ENCODE results near the gene PDCD4. TPM values are rescaled to one million over a fixed set of nuclear protein-coding genes. Genes with fewer than 3 reads are reported as not detected.

The PDCD4 gene
- total RNA-seq (2022; extraction: Qiagen RNA extraction; ENCODE audit: low read depth): 26.2 to 35.9 TPM (median 31.7 TPM) in 5 replicates

GRCh38 chr10:110871298-110872084, at the start of gene PDCD4:
PDCD4 (plus strand) TSS chr10:110871928; CDS start chr10:110876028, 4,100 bp downstream.

GRCh38 chr10:110918643-110919348, 47.1 kb downstream of the PDCD4 start, which contains the start of gene BBIP1:
BBIP1 (minus strand) TSS chr10:110919180; CDS start chr10:110918157, 1,023 bp downstream.

GRCh38 chr10:110919349-110919931, 47.7 kb downstream of the PDCD4 start, which contains the start of gene SHOC2:
SHOC2 (plus strand) TSS chr10:110919604; CDS start chr10:110964359, 44,755 bp downstream.

Other genes starting within 250 kb of the PDCD4 start
- 1.6 to 2.7 TPM (median 2.4 TPM) in 5 replicates for gene RBM20, start 227.6 kb upstream of the PDCD4 start, total RNA-seq (2022; extraction: Qiagen RNA extraction; ENCODE audit: low read depth)
- gene BBIP1, start 47.3 kb downstream of the PDCD4 start, total RNA-seq (2022; extraction: Qiagen RNA extraction; ENCODE audit: low read depth): 31.8 to 79.4 TPM (median 37.2 TPM) in 5 replicates
- 11.8 to 24.1 TPM (median 19.5 TPM) in 5 replicates for gene SHOC2, start 47.7 kb downstream of the PDCD4 start, total RNA-seq (2022; extraction: Qiagen RNA extraction; ENCODE audit: low read depth)
- gene ADRA2A, start 205.1 kb downstream of the PDCD4 start, total RNA-seq (2022; extraction: Qiagen RNA extraction; ENCODE audit: low read depth): 0.05 TPM in 1 of 5 replicates, not detected in the others

All from A549 treated with ZK216348 at 1 μM for 4 hours (cell line).